SH-SY5Y (cell line): ENCODE measurements around the gene GAS1.

Experiments used
- GATA2 ChIP-seq: IDR thresholded peaks from 2 replicates; pipeline ENCODE4 v1.6.1; 2011; ENCODE audit warnings: mild to moderate bottlenecking, low read depth, low read length
- GATA3 ChIP-seq: IDR thresholded peaks from 2 replicates; pipeline ENCODE4 v1.6.1; 2011; ENCODE audit warnings: low read depth, mild to moderate bottlenecking, low read length, moderate library complexity

The GAS1 gene

GRCh38 chr9:86944796-86945727, 2.2 kb downstream of the GAS1 start:
- TF ChIP-seq GATA2 (no peak), GATA3 (no peak)

- TF ChIP-seq GATA2: no peak
- TF ChIP-seq GATA3: no peak
Measured at GRCh38 chr9:86943201-86944113, 3.8 kb downstream of the GAS1 start.

GRCh38 chr9:86942281-86943200, 4.8 kb downstream of the GAS1 start:
- no peak for TF ChIP-seq GATA2

- TF ChIP-seq GATA3 (no peak), GATA2 (no peak)
Measured at GRCh38 chr9:86941197-86941596, 6.1 kb downstream of the GAS1 start.

- TF ChIP-seq GATA3: no peak
- no peak for TF ChIP-seq GATA2
Measured at GRCh38 chr9:86940774-86941173, 6.5 kb downstream of the GAS1 start.

- TF ChIP-seq GATA3 (no peak), GATA2 (no peak)
Measured at GRCh38 chr9:86939891-86940290, 7.4 kb downstream of the GAS1 start.

- no peak for TF ChIP-seq GATA2
- no peak for TF ChIP-seq GATA3
Measured at GRCh38 chr9:86939321-86939720, 8.0 kb downstream of the GAS1 start.

- no peak for TF ChIP-seq GATA3
- TF ChIP-seq GATA2: no peak
Measured at GRCh38 chr9:86938780-86939179, 8.5 kb downstream of the GAS1 start.

- TF ChIP-seq GATA2: no peak
- no peak for TF ChIP-seq GATA3
Measured at GRCh38 chr9:86926145-86926544, 21.2 kb downstream of the GAS1 start.

- TF ChIP-seq GATA2 (no peak), GATA3 (no peak)
Measured at GRCh38 chr9:86925686-86926085, 21.6 kb downstream of the GAS1 start.

GRCh38 chr9:86924206-86924605, 23.1 kb downstream of the GAS1 start:
- TF ChIP-seq GATA2 (no peak), GATA3 (no peak)

- TF ChIP-seq GATA3 (no peak), GATA2 (no peak)
Measured at GRCh38 chr9:86921151-86921923, 26.0 kb downstream of the GAS1 start.

GRCh38 chr9:86918556-86918955, 28.8 kb downstream of the GAS1 start:
- TF ChIP-seq GATA3: no peak
- TF ChIP-seq GATA2: no peak

- no peak for TF ChIP-seq GATA2
- TF ChIP-seq GATA3: no peak
Measured at GRCh38 chr9:86912210-86912609, 35.1 kb downstream of the GAS1 start.
